HepG2 (cell line): ENCODE measurements around the gene TOPBP1. TPM values are rescaled to one million over a fixed set of nuclear protein-coding genes. Genes with fewer than 3 reads are reported as not detected.

Experiments used
- AHR ChIP-seq: IDR thresholded peaks from 2 replicates; pipeline ENCODE4 v1.6.1; 2018; ENCODE audit warnings: missing genetic modification reagents, missing compliant biosample characterization
- ATF4 ChIP-seq, 2 experiments: fragments of 450-650 bp in 1 of 2; sonication (generic) in 1 of 2; formaldehyde crosslinking; IDR thresholded peaks; 2 replicates each; pipeline versions ENCODE4 v1.5.0 to v1.8.0; 2020 to 2022; ENCODE audit warnings: mild to moderate bottlenecking in 1 of 2, missing genetic modification reagents in 1 of 2
- ELF1 ChIP-seq: sonication (generic); formaldehyde crosslinking; IDR thresholded peaks from 2 replicates; pipeline ENCODE4 v1.4.0; 2020; ENCODE audit warnings: missing genetic modification reagents
- KLF11 ChIP-seq: IDR thresholded peaks from 2 replicates; pipeline ENCODE4 v1.6.1; 2016; ENCODE audit warnings: missing compliant biosample characterization
- MBNL3 ChIP-seq: fragments of 250-450 bp; sonication (Bioruptor Pico); conservative IDR thresholded peaks from 2 replicates; pipeline ENCODE4 v1.8.0; 2022; ENCODE audit warnings: mild to moderate bottlenecking, inconsistent platforms
- PHF5A ChIP-seq: IDR thresholded peaks from one replicate; pipeline ENCODE4 v1.6.1; 2018; ENCODE audit warnings: low read depth, missing genetic modification reagents; ENCODE audit not compliant: unreplicated experiment
- POLR2G ChIP-seq: fragments of 200-400 bp; formaldehyde crosslinking; IDR thresholded peaks from 2 replicates; pipeline ENCODE4 v1.6.1; 2018; ENCODE audit warnings: mild to moderate bottlenecking, low read depth, low read length, moderate library complexity
- THAP8 ChIP-seq: sonication (generic); formaldehyde crosslinking; IDR thresholded peaks from 2 replicates; pipeline ENCODE4 v1.5.1; 2020; ENCODE audit warnings: missing genetic modification reagents, mild to moderate bottlenecking, borderline replicate concordance
- ZBTB33 ChIP-seq: sonication (generic); formaldehyde crosslinking; IDR thresholded peaks from 2 replicates; pipeline ENCODE4 v1.4.0; 2020; ENCODE audit warnings: missing genetic modification reagents
- ZFX ChIP-seq: sonication (generic); formaldehyde crosslinking; IDR thresholded peaks from 2 replicates; pipeline ENCODE4 v1.4.0; 2020; ENCODE audit warnings: mild to moderate bottlenecking, low read depth, missing genetic modification reagents, moderate library complexity
- ZNF143 ChIP-seq: sonication (generic); formaldehyde crosslinking; IDR thresholded peaks from 2 replicates; pipeline ENCODE4 v1.4.0; 2020; ENCODE audit warnings: missing genetic modification reagents
- ZNF24 ChIP-seq: fragments of 450-650 bp; IDR thresholded peaks from 2 replicates; pipeline ENCODE4 v1.6.1; 2017; ENCODE audit warnings: antibody characterized with exemption, mild to moderate bottlenecking
- ZNF629 ChIP-seq: sonication (generic); formaldehyde crosslinking; conservative IDR thresholded peaks from 2 replicates; pipeline ENCODE4 v1.5.0; 2020; ENCODE audit warnings: missing genetic modification reagents
- ZNF678 ChIP-seq: sonication (generic); formaldehyde crosslinking; IDR thresholded peaks from 2 replicates; pipeline ENCODE4 v1.4.0; 2020; ENCODE audit warnings: mild to moderate bottlenecking, missing genetic modification reagents
- polyA plus RNA-seq, 8 experiments: library from polyadenylated mRNA; depleted of rRNA in 3 of 8; stranded (reverse) in 7 of 8; unstranded in 1 of 8; fragments of >200 nt; fragmentation: Illumina TruSeq in 4 of 8; extraction: Trizol in 4 of 8; gene quantifications; 2 replicates each; pipeline versions ENCODE4 v1.2.1 to v1.2.3, GENCODE V29; 2011 to 2016; ENCODE audit warnings: low read depth in 4 of 8, missing spikeins in 1 of 8, mixed read lengths in 1 of 8; ENCODE audit not compliant: insufficient read depth in 1 of 8
- total RNA-seq, 5 experiments: library from RNA; depleted of rRNA; stranded (reverse); fragments of >200 nt; fragmentation: Illumina TruSeq; extraction: Trizol; gene quantifications; 2 replicates each; pipeline ENCODE4 v1.2.3, GENCODE V29; 2016; ENCODE audit warnings: low read depth in 1 of 5
- TF ChIP-seq, protein P1 (sequence below): sonication (generic); formaldehyde crosslinking; conservative IDR thresholded peaks from 2 replicates; pipeline ENCODE4 v1.8.0; 2022; ENCODE audit warnings: missing genetic modification reagents
- TF ChIP-seq, protein P2 (sequence below): sonication (generic); formaldehyde crosslinking; IDR thresholded peaks from 2 replicates; pipeline ENCODE4 v1.5.1; 2020; ENCODE audit warnings: mild to moderate bottlenecking, missing genetic modification reagents, borderline replicate concordance
- TF ChIP-seq, protein P3 (sequence below): sonication (generic); formaldehyde crosslinking; IDR thresholded peaks from 2 replicates; pipeline ENCODE4 v1.9.0; 2021; ENCODE audit warnings: missing genetic modification reagents, borderline replicate concordance

TOPBP1 gene
- total and polyA plus RNA-seq, 2 of the 13 experiments (the other 11 are each of a cell fraction or from before 2014, with no cell fraction given): 24.3 to 42.9 TPM

DNA sequence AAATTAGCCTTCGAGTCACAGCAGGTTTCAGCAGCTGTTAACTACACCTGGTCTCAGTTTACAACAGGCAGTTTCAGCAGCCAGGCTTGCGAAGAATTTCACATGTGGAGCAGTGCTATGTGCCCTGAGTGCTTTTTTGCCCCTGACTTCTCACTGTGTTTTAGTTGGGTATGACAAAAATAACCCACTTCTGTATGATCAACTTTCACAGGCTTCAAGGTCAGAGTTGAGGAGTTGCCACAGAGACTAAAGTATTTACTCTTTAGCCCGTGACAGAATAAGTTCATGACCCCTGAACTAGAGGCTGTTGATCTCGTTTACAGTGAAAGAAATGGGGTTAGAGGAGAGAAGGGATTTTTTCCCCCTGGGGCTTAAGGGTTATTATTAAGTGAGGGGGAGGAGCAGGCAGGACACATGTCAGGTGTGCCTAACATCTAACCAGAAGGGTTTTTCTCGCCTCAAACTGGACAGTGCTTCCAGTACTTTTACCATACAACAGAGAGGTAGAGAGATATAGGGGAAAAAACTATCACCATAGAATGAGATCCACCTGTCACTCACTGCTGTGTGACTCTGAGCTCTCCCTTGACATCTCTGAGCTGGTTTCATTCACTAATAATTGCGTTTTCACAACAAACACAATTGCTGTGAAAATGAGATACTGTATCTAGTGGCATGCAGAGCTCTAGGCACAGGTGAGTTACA is 14.0 kb upstream of the TOPBP1 start (continued):
- TF ChIP-seq ZBTB33 (CRISPR knock-in tag) (0 out of 2 replicates have a peak, but pooled peaks have one; percentile 6), PHF5A (CRISPR knock-in tag) (no peak), ZFX (CRISPR knock-in tag) (no peak), POLR2G (no peak), THAP8 (CRISPR knock-in tag) (0 out of 2 replicates have a peak, but pooled peaks have one; percentile 20), ZNF143 (CRISPR knock-in tag) (no peak), AHR (CRISPR knock-in tag) (no peak), ZNF24 (no peak), KLF11 (CRISPR knock-in tag) (no peak), ZNF629 (CRISPR knock-in tag) (peak; percentile 25; the same call in 1 of the 2 replicates), ELF1 (CRISPR knock-in tag) (no peak), ZNF678 (CRISPR knock-in tag) (no peak), MBNL3 (CRISPR knock-in tag) (no peak), ATF4 (CRISPR knock-in tag; IDR thresholded peaks at IDR 0.05) (no peak; a peak in 1 of 4 replicates)
- TF ChIP-seq, protein P1, sequence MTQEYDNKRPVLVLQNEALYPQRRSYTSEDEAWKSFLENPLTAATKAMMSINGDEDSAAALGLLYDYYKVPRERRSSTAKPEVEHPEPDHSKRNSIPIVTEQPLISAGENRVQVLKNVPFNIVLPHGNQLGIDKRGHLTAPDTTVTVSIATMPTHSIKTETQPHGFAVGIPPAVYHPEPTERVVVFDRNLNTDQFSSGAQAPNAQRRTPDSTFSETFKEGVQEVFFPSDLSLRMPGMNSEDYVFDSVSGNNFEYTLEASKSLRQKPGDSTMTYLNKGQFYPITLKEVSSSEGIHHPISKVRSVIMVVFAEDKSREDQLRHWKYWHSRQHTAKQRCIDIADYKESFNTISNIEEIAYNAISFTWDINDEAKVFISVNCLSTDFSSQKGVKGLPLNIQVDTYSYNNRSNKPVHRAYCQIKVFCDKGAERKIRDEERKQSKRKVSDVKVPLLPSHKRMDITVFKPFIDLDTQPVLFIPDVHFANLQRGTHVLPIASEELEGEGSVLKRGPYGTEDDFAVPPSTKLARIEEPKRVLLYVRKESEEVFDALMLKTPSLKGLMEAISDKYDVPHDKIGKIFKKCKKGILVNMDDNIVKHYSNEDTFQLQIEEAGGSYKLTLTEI: no peak
- TF ChIP-seq, protein P2, sequence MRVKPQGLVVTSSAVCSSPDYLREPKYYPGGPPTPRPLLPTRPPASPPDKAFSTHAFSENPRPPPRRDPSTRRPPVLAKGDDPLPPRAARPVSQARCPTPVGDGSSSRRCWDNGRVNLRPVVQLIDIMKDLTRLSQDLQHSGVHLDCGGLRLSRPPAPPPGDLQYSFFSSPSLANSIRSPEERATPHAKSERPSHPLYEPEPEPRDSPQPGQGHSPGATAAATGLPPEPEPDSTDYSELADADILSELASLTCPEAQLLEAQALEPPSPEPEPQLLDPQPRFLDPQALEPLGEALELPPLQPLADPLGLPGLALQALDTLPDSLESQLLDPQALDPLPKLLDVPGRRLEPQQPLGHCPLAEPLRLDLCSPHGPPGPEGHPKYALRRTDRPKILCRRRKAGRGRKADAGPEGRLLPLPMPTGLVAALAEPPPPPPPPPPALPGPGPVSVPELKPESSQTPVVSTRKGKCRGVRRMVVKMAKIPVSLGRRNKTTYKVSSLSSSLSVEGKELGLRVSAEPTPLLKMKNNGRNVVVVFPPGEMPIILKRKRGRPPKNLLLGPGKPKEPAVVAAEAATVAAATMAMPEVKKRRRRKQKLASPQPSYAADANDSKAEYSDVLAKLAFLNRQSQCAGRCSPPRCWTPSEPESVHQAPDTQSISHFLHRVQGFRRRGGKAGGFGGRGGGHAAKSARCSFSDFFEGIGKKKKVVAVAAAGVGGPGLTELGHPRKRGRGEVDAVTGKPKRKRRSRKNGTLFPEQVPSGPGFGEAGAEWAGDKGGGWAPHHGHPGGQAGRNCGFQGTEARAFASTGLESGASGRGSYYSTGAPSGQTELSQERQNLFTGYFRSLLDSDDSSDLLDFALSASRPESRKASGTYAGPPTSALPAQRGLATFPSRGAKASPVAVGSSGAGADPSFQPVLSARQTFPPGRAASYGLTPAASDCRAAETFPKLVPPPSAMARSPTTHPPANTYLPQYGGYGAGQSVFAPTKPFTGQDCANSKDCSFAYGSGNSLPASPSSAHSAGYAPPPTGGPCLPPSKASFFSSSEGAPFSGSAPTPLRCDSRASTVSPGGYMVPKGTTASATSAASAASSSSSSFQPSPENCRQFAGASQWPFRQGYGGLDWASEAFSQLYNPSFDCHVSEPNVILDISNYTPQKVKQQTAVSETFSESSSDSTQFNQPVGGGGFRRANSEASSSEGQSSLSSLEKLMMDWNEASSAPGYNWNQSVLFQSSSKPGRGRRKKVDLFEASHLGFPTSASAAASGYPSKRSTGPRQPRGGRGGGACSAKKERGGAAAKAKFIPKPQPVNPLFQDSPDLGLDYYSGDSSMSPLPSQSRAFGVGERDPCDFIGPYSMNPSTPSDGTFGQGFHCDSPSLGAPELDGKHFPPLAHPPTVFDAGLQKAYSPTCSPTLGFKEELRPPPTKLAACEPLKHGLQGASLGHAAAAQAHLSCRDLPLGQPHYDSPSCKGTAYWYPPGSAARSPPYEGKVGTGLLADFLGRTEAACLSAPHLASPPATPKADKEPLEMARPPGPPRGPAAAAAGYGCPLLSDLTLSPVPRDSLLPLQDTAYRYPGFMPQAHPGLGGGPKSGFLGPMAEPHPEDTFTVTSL (CRISPR knock-in tag): peak; percentile 94
- TF ChIP-seq, protein P3, sequence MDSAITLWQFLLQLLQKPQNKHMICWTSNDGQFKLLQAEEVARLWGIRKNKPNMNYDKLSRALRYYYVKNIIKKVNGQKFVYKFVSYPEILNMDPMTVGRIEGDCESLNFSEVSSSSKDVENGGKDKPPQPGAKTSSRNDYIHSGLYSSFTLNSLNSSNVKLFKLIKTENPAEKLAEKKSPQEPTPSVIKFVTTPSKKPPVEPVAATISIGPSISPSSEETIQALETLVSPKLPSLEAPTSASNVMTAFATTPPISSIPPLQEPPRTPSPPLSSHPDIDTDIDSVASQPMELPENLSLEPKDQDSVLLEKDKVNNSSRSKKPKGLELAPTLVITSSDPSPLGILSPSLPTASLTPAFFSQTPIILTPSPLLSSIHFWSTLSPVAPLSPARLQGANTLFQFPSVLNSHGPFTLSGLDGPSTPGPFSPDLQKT: no peak
